AG09309 (cell line): ENCODE data around the gene ANKRD16.
"Not testable (repeated sequence)": the region's sequence is repeated elsewhere in the genome, so short reads cannot be mapped to it uniquely, and the experiment has no call there.

ENCODE experiments used
- DNase-seq: peaks from one replicate; pipeline ENCODE4 v3.0.0-alpha.2; 2010; ENCODE audit warnings: low read depth
- H3K4me3 ChIP-seq: 2 replicates; pipeline ENCODE4 v1.5.1; 2011; ENCODE audit warnings: mild to moderate bottlenecking, low read depth, low read length, moderate library complexity; ENCODE audit not compliant: control insufficient read depth
- CTCF ChIP-seq: IDR thresholded peaks from 2 replicates; pipeline ENCODE4 v1.5.1; 2011; ENCODE audit warnings: mild to moderate bottlenecking, low read depth, low read length, inconsistent platforms; ENCODE audit not compliant: insufficient read depth, control insufficient read depth; ENCODE audit errors: missing control alignments

The ANKRD16 gene

GRCh38 chr10:5860066-5860465 lies 29.6 kb downstream of the ANKRD16 start:
- H3K4me3 ChIP-seq: no peak overlapping the region
- TF ChIP-seq CTCF: no peak
- DNase-seq: no peak

GRCh38 chr10:5858811-5859210 lies 30.9 kb downstream of the ANKRD16 start:
- no peak overlapping the region for H3K4me3 ChIP-seq
- no peak for TF ChIP-seq CTCF
- no peak for DNase-seq

DNA sequence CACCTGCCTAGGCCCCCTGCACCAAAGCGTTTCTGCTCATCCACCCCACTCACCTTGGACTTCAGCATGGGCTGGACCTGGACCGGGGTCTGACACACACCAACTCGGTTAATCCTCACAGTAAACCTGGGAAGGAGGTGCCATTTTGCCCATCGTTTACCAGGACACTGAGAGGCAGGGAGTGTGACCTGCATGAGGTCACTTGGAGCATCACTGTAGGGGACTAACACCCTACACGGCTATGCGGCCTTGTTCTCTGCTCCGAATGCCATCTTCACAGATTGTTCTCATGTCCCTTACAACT lies 33.0 kb downstream of the ANKRD16 start:
- no peak for TF ChIP-seq CTCF
- DNase-seq: no peak
- H3K4me3 ChIP-seq: no peak overlapping the region

GRCh38 chr10:5855979-5856700 lies 33.6 kb downstream of the ANKRD16 start:
- no peak for TF ChIP-seq CTCF
- no peak for DNase-seq
- no peak overlapping the region for H3K4me3 ChIP-seq

GRCh38 chr10:5854131-5854475 lies 35.6 kb downstream of the ANKRD16 start:
- H3K4me3 ChIP-seq: no peak overlapping the region
- TF ChIP-seq CTCF: no peak
- no peak for DNase-seq

DNA sequence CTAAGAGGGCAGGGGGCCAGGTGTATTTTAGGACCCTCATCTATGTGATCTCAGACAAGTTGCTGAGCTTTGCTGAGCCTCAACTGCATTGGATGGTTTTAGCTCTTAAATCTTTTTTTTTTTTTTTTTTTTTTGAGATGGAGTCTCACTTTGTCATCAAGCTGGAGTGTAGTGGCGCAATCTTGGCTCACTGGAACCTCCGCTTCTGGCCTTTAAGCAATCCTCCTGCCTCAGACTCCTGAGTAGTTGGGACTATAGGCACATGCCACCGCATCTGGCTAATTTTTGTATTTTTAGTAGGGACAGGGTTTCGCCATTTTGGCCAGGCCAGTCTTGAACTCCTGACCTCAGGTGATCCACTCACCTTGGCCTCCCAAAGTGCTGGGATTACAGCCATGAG lies 43.0 kb downstream of the ANKRD16 start:
- not testable (repeated sequence) for H3K4me3 ChIP-seq, DNase-seq

DNA sequence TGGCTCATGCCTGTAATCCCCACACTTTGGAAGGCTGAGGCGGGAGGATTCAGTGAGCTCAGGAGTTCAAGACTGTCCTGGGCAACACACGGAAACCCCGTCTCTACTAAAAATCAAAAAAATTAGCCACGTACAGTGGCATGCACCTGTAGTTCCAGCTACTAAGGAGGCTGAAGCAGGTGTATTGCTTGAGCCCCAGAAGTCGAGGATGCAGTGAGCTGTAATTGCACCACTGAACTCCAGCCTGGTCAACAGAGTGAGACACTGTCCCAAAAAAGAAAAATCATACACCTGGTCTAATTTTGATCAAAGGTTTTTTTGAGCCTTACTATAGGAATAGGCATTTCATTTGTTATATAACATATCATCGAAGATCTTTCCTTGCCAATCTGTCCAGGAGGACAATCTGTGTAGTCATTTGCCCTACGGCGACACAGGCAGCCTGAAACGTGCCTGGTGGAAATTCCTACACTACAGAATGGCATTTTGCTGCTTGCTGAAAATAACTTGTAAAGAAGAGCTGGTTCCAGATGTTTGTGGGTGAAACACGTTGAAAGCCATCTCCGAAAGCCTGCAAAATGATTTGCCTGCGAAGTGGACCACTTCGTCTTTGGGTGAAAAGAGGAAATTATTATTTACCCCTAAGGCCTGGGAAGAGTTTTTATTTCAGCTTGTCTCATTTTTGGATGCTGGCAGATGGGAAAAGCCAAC lies 45.2 kb downstream of the ANKRD16 start:
- peak; percentile 20 for DNase-seq
- no peak for TF ChIP-seq CTCF
- H3K4me3 ChIP-seq: no peak overlapping the region
